SK-N-SH (cell line): ENCODE data around the gene MRPL12. TPM values are rescaled to one million over a fixed set of nuclear protein-coding genes. Genes with fewer than 3 reads are reported as not detected.

Source experiments
- CTCF ChIA-PET: fragments of 300-600, 350-600 bp; formaldehyde crosslinking; extraction: SDS; loops from one replicate; lab custom pipeline; 2021; lab: Yijun Ruan, JAX
- POLR2A ChIA-PET: fragments of 350-600 bp; sonication (Branson Sonifier 250); formaldehyde crosslinking; extraction: SDS; loops from one replicate; lab custom pipeline; 2020; ENCODE audit warnings: antibody characterized with exemption, inconsistent platforms; lab: Yijun Ruan, JAX
- DNase-seq: peaks from one replicate; pipeline ENCODE4 v3.0.0; 2012
- H2AFZ ChIP-seq: fragments of 200-600 bp; sonication (generic); 2 replicates; pipeline ENCODE4 v1.8.1; 2016; ENCODE audit warnings: antibody characterized with exemption, mild to moderate bottlenecking, low read depth
- H3F3A ChIP-seq: fragments of 200-600 bp; sonication (generic); replicated peaks from 2 replicates; pipeline ENCODE3; 2016; ENCODE audit warnings: antibody characterized with exemption, mild to moderate bottlenecking; ENCODE audit not compliant: insufficient read depth
- H3K27ac ChIP-seq, 2 experiments: fragments of 200-500 bp in 1 of 2; fragments of 200-600 bp in 1 of 2; sonication (Bioruptor generic) in 1 of 2; sonication (generic), shearing (Covaris generic) in 1 of 2; 2 replicates each; pipeline versions ENCODE4 v1.5.1 to v1.6.1; 2014 to 2016; ENCODE audit warnings: low read depth in 2 of 2, inconsistent platforms in 1 of 2, low read length in 1 of 2, mild to moderate bottlenecking in 1 of 2, mixed read lengths in 1 of 2
- H3K27me3 ChIP-seq: fragments of 200-600 bp; sonication (generic), shearing (Covaris generic); 2 replicates; pipeline ENCODE4 v1.6.1; 2016; ENCODE audit warnings: mixed run types; ENCODE audit not compliant: insufficient read depth
- H3K36me3 ChIP-seq, 2 experiments: fragments of 200-500 bp in 1 of 2; fragments of 200-600 bp in 1 of 2; sonication (Bioruptor generic) in 1 of 2; sonication (generic) in 1 of 2; replicated peaks in 1 of 2; 2 replicates each; pipeline versions ENCODE3 to v1.5.1; 2014 to 2016; ENCODE audit warnings: low read length in 1 of 2, mild to moderate bottlenecking in 1 of 2; ENCODE audit not compliant: insufficient read depth in 2 of 2, control insufficient read depth in 1 of 2
- H3K4me1 ChIP-seq, 2 experiments: fragments of 200-500 bp in 1 of 2; fragments of 200-600 bp in 1 of 2; sonication (Bioruptor generic) in 1 of 2; sonication (generic), shearing (Covaris generic) in 1 of 2; 2 replicates each; pipeline versions ENCODE4 v1.5.1 to v1.6.1; 2014 to 2016; ENCODE audit warnings: low read depth in 1 of 2, low read length in 1 of 2, mixed run types in 1 of 2; ENCODE audit not compliant: insufficient read depth in 2 of 2, control insufficient read depth in 1 of 2
- H3K4me2 ChIP-seq: fragments of 200-600 bp; sonication (generic), shearing (Covaris generic); 2 replicates; pipeline ENCODE4 v1.6.1; 2017; ENCODE audit warnings: mixed run types
- H3K4me3 ChIP-seq, 2 experiments: fragments of 200-500 bp in 1 of 2; fragments of 200-600 bp in 1 of 2; sonication (Bioruptor generic) in 1 of 2; sonication (generic), shearing (Covaris generic) in 1 of 2; 2 replicates each; pipeline versions ENCODE4 v1.5.1 to v1.8.1; 2014 to 2016; ENCODE audit warnings: low read depth in 2 of 2, inconsistent platforms in 1 of 2, low read length in 1 of 2, mild to moderate bottlenecking in 1 of 2, mixed read lengths in 1 of 2, moderate library complexity in 1 of 2
- H3K79me2 ChIP-seq: fragments of 200-600 bp; sonication (generic); 2 replicates; pipeline ENCODE4 v1.8.1; 2017; ENCODE audit warnings: mild to moderate bottlenecking; ENCODE audit not compliant: insufficient read depth
- H3K9ac ChIP-seq: fragments of 200-600 bp; sonication (generic); 2 replicates; pipeline ENCODE4 v1.6.1; 2017; ENCODE audit warnings: mixed run types
- H3K9me2 ChIP-seq: fragments of 200-600 bp; sonication (generic); 2 replicates; pipeline ENCODE4 v1.6.1; 2017; ENCODE audit warnings: mixed run types
- H3K9me3 ChIP-seq: fragments of 200-600 bp; sonication (generic); 2 replicates; pipeline ENCODE4 v1.6.1; 2017; ENCODE audit warnings: mixed run types, mild to moderate bottlenecking, moderate library complexity
- H4K20me1 ChIP-seq: fragments of 200-600 bp; sonication (generic); 2 replicates; pipeline ENCODE4 v1.6.1; 2017; ENCODE audit warnings: mild to moderate bottlenecking, mixed run types; ENCODE audit not compliant: insufficient read depth
- ELF1 ChIP-seq: IDR thresholded peaks from 2 replicates; pipeline ENCODE4 v1.4.0; 2012
- EZH2phosphoT487 ChIP-seq: fragments of 200-600 bp; sonication (generic); IDR thresholded peaks from 2 replicates; pipeline ENCODE4 v1.6.1; 2017; ENCODE audit warnings: low read depth, mixed run types, mild to moderate bottlenecking, antibody characterized with exemption, moderate library complexity, borderline replicate concordance
- FOXJ3 ChIP-seq: sonication (generic); formaldehyde crosslinking; IDR thresholded peaks from 2 replicates; pipeline ENCODE4 v1.5.1; 2020; ENCODE audit warnings: mild to moderate bottlenecking, missing genetic modification reagents
- GATA2 ChIP-seq: sonication (generic); formaldehyde crosslinking; IDR thresholded peaks from 2 replicates; pipeline ENCODE4 v1.5.0; 2020; ENCODE audit warnings: mild to moderate bottlenecking, missing genetic modification reagents
- IRF3 ChIP-seq: fragments of 150-350 bp; IDR thresholded peaks from 2 replicates; pipeline ENCODE4 v1.6.1; 2016; ENCODE audit warnings: mild to moderate bottlenecking, low read depth, low read length
- MEF2A ChIP-seq: IDR thresholded peaks from 2 replicates; pipeline ENCODE4 v1.4.0; 2012; ENCODE audit warnings: low read depth, borderline replicate concordance
- NFIC ChIP-seq: IDR thresholded peaks from 2 replicates; pipeline ENCODE4 v1.4.0; 2012; ENCODE audit warnings: borderline replicate concordance
- NRF1 ChIP-seq: IDR thresholded peaks from 2 replicates; pipeline ENCODE4 v1.6.1; 2012; ENCODE audit warnings: low read depth, mild to moderate bottlenecking, low read length
- POLR2AphosphoS5 ChIP-seq: IDR thresholded peaks from 2 replicates; pipeline ENCODE4 v1.6.1; 2012; ENCODE audit warnings: low read depth, low read length
- RXRA ChIP-seq: IDR thresholded peaks from 2 replicates; pipeline ENCODE4 v1.4.0; 2012; ENCODE audit warnings: low read depth, mild to moderate bottlenecking, borderline replicate concordance
- SIN3A ChIP-seq: IDR thresholded peaks from 2 replicates; pipeline ENCODE4 v1.6.1; 2012; ENCODE audit warnings: low read depth, mild to moderate bottlenecking, low read length, moderate library complexity, borderline replicate concordance
- TAF1 ChIP-seq: IDR thresholded peaks from 2 replicates; pipeline ENCODE4 v1.6.1; 2012; ENCODE audit warnings: low read depth, mild to moderate bottlenecking, low read length, moderate library complexity, borderline replicate concordance
- TCF12 ChIP-seq: IDR thresholded peaks from 2 replicates; pipeline ENCODE4 v1.4.0; 2012
- TEAD4 ChIP-seq: IDR thresholded peaks from 2 replicates; pipeline ENCODE4 v1.4.0; 2012; ENCODE audit warnings: mild to moderate bottlenecking, borderline replicate concordance; ENCODE audit not compliant: insufficient read depth
- WGBS: methylation state at CpG from one replicate; pipeline ENCODE4 v1.1.6; 2017; ENCODE audit warnings: low lambda C conversion rate; 5-methylcytosine and 5-hydroxymethylcytosine counted together
- polyA plus RNA-seq, 3 experiments: library from polyadenylated mRNA; depleted of rRNA; stranded (reverse); fragments of >200 nt; gene quantifications; 2 replicates each; pipeline ENCODE4 v1.2.3, GENCODE V29; 2012
- TF ChIP-seq, protein P1 (sequence below): IDR thresholded peaks from 2 replicates; pipeline ENCODE4; 2012
- TF ChIP-seq, protein P2 (sequence below): IDR thresholded peaks from 2 replicates; pipeline ENCODE4 v1.4.0; 2012; ENCODE audit warnings: low read depth

The MRPL12 gene
- polyA plus RNA-seq, 1 of the 3 experiments (the other 2 are of a cell fraction): 322 TPM

- Histone ChIP-seq H3K36me3 (peaks cover 47 to 81% of the 10 kb centered on the region in 2 experiments), H3K9ac (no peak overlapping the region), H3K27ac (no peak overlapping the region), H3K27me3 (no peaks in the 10 kb centered on the region), H3F3A (peaks cover 38% of the 10 kb centered on the region), H3K4me1 (peaks cover 5 to 8% of the 10 kb centered on the region in 2 experiments; a peak in 2 of 4 replicates), H3K4me3 (no peak overlapping the region), H3K9me3 (no peaks in the 10 kb centered on the region), H3K9me2 (no peaks in the 10 kb centered on the region), H4K20me1 (peaks cover 49% of the 10 kb centered on the region), H3K4me2 (no peak overlapping the region), H3K79me2 (peaks cover 91% of the 10 kb centered on the region), H2AFZ (no peak overlapping the region)
- 93% methylated on average over 39 of the region's 40 CpGs for WGBS
- DNase-seq: no peak
- ChIA-PET POLR2A (interaction anchor here (0.6 to 1.3 kb wide), 2 partner anchors 13 to 29 kb away, joined by 5 to 6 read pairs; partner anchors contain the start of genes ARL16 and HGS), CTCF (interaction anchor here (1.5 to 1.8 kb wide), 2 partner anchors 17 to 21 kb away, joined by 3 to 9 read pairs; no protein-coding TSS in a partner anchor)
- no peak for TF ChIP-seq POLR2AphosphoS5
- TF ChIP-seq TCF12: no peak
- no peak for TF ChIP-seq MEF2A
- TF ChIP-seq TAF1: no peak
- no peak for TF ChIP-seq GATA2 (CRISPR knock-in tag)
- TF ChIP-seq EZH2phosphoT487: no peak
- TF ChIP-seq NFIC: no peak
- no peak for TF ChIP-seq IRF3
- TF ChIP-seq, protein P1, sequence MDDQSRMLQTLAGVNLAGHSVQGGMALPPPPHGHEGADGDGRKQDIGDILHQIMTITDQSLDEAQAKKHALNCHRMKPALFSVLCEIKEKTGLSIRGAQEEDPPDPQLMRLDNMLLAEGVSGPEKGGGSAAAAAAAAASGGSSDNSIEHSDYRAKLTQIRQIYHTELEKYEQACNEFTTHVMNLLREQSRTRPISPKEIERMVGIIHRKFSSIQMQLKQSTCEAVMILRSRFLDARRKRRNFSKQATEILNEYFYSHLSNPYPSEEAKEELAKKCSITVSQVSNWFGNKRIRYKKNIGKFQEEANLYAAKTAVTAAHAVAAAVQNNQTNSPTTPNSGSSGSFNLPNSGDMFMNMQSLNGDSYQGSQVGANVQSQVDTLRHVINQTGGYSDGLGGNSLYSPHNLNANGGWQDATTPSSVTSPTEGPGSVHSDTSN: no peak
- no peak for TF ChIP-seq RXRA
- TF ChIP-seq, protein P2, sequence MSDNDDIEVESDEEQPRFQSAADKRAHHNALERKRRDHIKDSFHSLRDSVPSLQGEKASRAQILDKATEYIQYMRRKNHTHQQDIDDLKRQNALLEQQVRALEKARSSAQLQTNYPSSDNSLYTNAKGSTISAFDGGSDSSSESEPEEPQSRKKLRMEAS: no peak
- TF ChIP-seq NRF1: no peak
- TF ChIP-seq SIN3A: no peak
- TF ChIP-seq ELF1: no peak
- TF ChIP-seq TEAD4: no peak
- no peak for TF ChIP-seq FOXJ3 (CRISPR knock-in tag)
Measured at GRCh38 chr17:81696218-81696941, 6.8 kb upstream of the MRPL12 start.
